HEK293T (cell line): ENCODE measurements around the gene LHCGR.

Experiments
- ARNT ChIP-seq: fragments of 450-650 bp; IDR thresholded peaks from 2 replicates; pipeline ENCODE4 v1.6.1; 2017; ENCODE audit warnings: mild to moderate bottlenecking
- BHLHE40 ChIP-seq: fragments of 450-650 bp; IDR thresholded peaks from 2 replicates; pipeline ENCODE4 v1.6.1; 2016; ENCODE audit warnings: mild to moderate bottlenecking, moderate library complexity, borderline replicate concordance
- ELF4 ChIP-seq: fragments of 450-650 bp; IDR thresholded peaks from 2 replicates; pipeline ENCODE4 v1.6.1; 2017; ENCODE audit warnings: antibody characterized with exemption
- FOXA1 ChIP-seq: fragments of 450-650 bp; IDR thresholded peaks from 2 replicates; pipeline ENCODE4 v1.6.1; 2016; ENCODE audit warnings: mild to moderate bottlenecking
- FOXK2 ChIP-seq: fragments of 450-650 bp; IDR thresholded peaks from 2 replicates; pipeline ENCODE4 v1.6.1; 2016; ENCODE audit warnings: mild to moderate bottlenecking
- FOXM1 ChIP-seq: fragments of 450-650 bp; IDR thresholded peaks from 2 replicates; pipeline ENCODE4 v1.6.1; 2017; ENCODE audit warnings: mild to moderate bottlenecking, borderline replicate concordance
- HDGF ChIP-seq: fragments of 450-650 bp; IDR thresholded peaks from 2 replicates; pipeline ENCODE4 v1.6.1; 2017; ENCODE audit warnings: antibody characterized with exemption, borderline replicate concordance
- L3MBTL2 ChIP-seq: fragments of 450-650 bp; conservative IDR thresholded peaks from 2 replicates; pipeline ENCODE4 v1.6.1; 2016; ENCODE audit warnings: mild to moderate bottlenecking
- NFRKB ChIP-seq: fragments of 450-650 bp; IDR thresholded peaks from 2 replicates; pipeline ENCODE4 v1.6.1; 2016; ENCODE audit warnings: mild to moderate bottlenecking, moderate library complexity
- SP1 ChIP-seq: fragments of 450-650 bp; IDR thresholded peaks from 2 replicates; pipeline ENCODE4 v1.6.1; 2017
- SUZ12 ChIP-seq: fragments of 450-650 bp; IDR thresholded peaks from 2 replicates; pipeline ENCODE4 v1.6.1; 2016; ENCODE audit warnings: mild to moderate bottlenecking
- TARDBP ChIP-seq: fragments of 450-650 bp; IDR thresholded peaks from 2 replicates; pipeline ENCODE4 v1.6.1; 2016

- TF ChIP-seq SP1 = no peak
- no peak for TF ChIP-seq TARDBP
- TF ChIP-seq ELF4 = no peak
- TF ChIP-seq BHLHE40 = no peak
- TF ChIP-seq HDGF = no peak
- no peak for TF ChIP-seq FOXK2
- TF ChIP-seq FOXM1 = no peak
- no peak for TF ChIP-seq FOXA1
- TF ChIP-seq L3MBTL2 = no peak
- no peak for TF ChIP-seq SUZ12
- no peak for TF ChIP-seq NFRKB
- TF ChIP-seq ARNT = no peak
Observed at GRCh38 chr2:48795065-48795464, 39.5 kb upstream of the LHCGR start.
